CD4-positive, alpha-beta T cell treated with Interleukin-4 for 1 hour (primary cell): ENCODE results near the gene LRP1-AS.

ENCODE experiments used
- DNase-seq, 2 donors: peaks; one replicate each; pipeline ENCODE4 v3.0.0-alpha.2; 2020 to 2022

Gene LRP1-AS

GRCh38 chr12:57179331-57180086 lies 32.1 kb upstream of the LRP1-AS start:
- DNase-seq: no peak

DNA sequence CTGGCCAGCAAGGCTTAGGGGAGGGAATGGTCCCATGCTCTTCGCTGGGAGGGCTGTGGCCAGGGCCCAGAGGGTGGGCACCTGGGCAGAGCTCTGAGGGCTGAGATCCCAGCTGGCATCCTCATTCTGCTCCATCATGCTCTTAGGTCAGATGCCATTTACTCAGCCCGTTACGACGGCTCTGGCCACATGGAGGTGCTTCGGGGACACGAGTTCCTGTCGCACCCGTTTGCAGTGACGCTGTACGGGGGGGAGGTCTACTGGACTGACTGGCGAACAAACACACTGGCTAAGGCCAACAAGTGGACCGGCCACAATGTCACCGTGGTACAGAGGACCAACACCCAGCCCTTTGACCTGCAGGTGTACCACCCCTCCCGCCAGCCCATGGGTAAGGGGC lies 30.8 kb upstream of the LRP1-AS start:
- no peak for DNase-seq

GRCh38 chr12:57177354-57177753 lies 29.9 kb upstream of the LRP1-AS start:
- no peak for DNase-seq

- no peak for DNase-seq
These were observed 29.4 kb upstream of the LRP1-AS start for GRCh38 chr12:57176846-57177245.

- DNase-seq: no peak
These were observed 28.7 kb upstream of the LRP1-AS start for GRCh38 chr12:57176139-57176477.

GRCh38 chr12:57175428-57176138 lies 28.2 kb upstream of the LRP1-AS start:
- peak; percentile 30 to 49 for DNase-seq

- DNase-seq: no peak
These were observed 26.3 kb upstream of the LRP1-AS start for GRCh38 chr12:57173683-57174082.

GRCh38 chr12:57173089-57173488 lies 25.7 kb upstream of the LRP1-AS start:
- DNase-seq: no peak

DNA sequence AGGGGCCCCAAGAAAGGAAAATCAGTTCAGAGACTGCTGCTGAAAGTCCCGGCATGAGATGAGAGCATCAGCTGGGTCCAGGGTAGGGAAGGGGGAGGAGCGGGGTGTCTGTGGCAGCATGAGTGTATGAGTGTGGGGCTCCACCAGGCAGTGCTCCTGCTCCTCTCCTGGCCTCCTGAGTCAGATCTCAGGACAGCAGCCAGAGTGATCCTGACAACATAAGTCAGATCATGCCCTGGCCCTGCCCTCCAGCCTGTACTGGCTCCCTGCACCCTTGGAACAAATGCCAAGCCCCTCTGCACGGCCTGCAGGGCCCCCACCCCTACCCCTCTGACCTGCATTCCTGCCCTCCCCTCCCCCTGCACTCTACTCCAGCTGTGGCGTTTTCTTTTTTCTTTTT lies 24.2 kb upstream of the LRP1-AS start:
- no peak for DNase-seq

DNA sequence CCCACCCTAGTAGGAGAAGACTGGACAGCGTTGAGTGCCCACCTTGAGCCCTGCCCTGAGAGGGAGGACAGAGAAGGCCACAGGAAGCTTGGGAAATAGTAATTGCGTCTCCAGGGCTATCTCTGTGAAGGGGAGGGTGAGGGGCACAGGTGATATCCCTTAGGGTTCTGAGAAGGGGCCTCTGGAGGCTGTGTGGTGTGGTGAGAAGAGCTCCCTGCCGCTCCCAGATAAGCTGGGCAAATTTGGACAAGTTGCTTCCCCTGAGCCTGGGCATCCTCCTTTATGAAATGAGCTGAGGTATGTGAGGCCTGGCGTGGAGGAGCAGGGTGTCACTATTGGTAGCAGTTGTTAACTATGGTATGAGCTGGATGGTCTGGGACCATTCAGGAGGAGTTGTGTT lies 23.5 kb upstream of the LRP1-AS start:
- no peak for DNase-seq

GRCh38 chr12:57170408-57170807 lies 23.0 kb upstream of the LRP1-AS start:
- no peak for DNase-seq

- DNase-seq: no peak
These were observed 22.6 kb upstream of the LRP1-AS start for GRCh38 chr12:57169969-57170368.

- no peak for DNase-seq
These were observed 21.8 kb upstream of the LRP1-AS start for GRCh38 chr12:57169046-57169795.

DNA sequence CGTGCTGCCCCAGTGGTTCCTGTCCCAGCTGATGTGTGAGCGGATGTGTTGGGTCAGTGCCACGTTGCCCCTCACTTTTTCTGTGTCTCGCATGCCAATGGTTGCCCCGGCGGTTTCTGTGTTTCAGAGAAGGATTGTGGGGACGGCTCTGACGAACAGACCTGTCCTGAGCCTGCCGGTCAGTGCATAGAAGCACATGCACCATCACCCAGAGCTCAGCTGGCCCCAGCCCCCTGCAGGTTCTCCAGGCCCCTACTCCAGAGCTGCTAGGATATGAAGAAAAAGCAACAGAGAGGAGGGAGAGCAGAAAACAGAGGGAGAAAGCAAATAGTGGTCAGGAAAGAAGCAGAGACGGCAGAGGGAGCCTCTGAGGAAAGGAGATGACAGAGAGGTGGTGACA lies 20.6 kb upstream of the LRP1-AS start:
- no peak for DNase-seq

GRCh38 chr12:57166971-57167371 lies 19.6 kb upstream of the LRP1-AS start:
- no peak for DNase-seq

GRCh38 chr12:57165741-57166140 lies 18.3 kb upstream of the LRP1-AS start:
- no peak for DNase-seq

DNA sequence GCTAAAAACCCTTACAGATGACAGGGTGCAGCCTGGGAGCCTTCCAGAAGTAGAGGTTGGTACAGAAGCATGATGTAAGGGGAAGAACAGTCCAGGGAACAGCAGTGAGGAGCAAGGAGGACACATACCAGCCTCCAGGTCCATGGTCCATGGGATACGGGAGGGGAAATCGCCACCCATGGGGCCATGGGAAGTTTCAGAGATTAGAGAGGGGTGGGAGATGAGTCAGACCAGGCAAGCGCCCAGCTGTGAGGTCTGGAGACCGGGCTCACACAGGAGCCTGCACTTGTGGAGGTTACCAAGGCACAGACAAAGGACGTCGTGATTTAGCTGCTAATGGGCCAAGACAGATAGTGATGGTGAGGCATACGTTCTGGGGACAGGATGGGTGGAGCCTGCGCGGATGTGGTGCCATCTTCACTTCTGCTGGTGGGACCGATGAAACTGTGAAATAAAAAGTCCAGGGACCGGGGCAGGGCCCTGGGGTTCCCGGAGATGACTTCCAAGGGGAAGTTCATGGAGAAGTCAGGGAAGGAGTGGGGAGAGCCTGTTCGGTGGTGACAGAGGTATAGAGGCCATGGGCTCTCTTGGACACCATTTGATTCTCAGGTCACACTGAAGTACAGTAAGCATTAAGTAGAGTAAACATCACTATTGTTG lies 17.7 kb upstream of the LRP1-AS start:
- DNase-seq: no peak

GRCh38 chr12:57164454-57164853 lies 17.0 kb upstream of the LRP1-AS start:
- DNase-seq: no peak

- no peak for DNase-seq
These were observed 15.2 kb upstream of the LRP1-AS start for GRCh38 chr12:57162553-57163125.

DNA sequence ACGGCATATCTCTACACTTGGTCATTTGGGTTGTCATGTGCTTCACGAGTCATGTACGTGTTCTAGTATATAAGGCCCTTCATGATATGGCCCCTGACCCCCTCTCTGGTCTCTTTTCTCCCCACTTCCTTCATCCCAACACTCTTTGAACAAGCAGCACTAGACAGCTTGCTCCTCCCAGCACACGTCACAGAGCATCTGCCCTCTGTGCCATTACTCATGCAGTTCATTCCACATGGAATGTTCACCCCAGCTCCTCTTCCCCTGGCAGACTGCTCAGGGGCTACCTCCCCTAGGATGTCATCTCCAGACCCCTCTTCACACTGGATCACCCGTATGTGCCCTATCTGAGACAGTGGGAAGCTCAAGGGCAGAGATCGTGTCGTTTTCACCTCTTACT lies 14.1 kb upstream of the LRP1-AS start:
- DNase-seq: no peak

DNA sequence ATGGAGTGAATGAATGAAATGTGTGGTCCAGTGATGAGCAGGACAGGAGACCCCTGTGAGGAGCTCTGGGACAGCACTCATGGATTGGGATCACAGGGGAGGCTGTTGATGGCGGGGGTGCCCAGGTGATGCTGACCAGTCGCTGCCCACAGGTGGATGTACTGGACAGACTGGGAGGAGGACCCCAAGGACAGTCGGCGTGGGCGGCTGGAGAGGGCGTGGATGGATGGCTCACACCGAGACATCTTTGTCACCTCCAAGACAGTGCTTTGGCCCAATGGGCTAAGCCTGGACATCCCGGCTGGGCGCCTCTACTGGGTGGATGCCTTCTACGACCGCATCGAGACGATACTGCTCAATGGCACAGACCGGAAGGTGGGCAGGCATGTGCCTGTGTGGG lies 13.3 kb upstream of the LRP1-AS start:
- DNase-seq: no peak

- no peak for DNase-seq
These were observed 12.6 kb upstream of the LRP1-AS start for GRCh38 chr12:57160040-57160439.

- DNase-seq: no peak
These were observed 11.9 kb upstream of the LRP1-AS start for GRCh38 chr12:57159311-57159710.
